Globus pallidus (tissue), 1 donor: Measurements from ENCODE around the gene YBEY.
"Not testable (repeated sequence)": the region's sequence is repeated elsewhere in the genome, so short reads cannot be mapped to it uniquely, and the experiment has no call there.

ENCODE experiments used
- DNase-seq: peaks from one replicate; pipeline ENCODE4 v3.0.0-alpha.2; 2015; ENCODE audit warnings: low spot score

YBEY gene

GRCh38 chr21:46304955-46305354, 18.8 kb downstream of the YBEY start:
- DNase-seq = peak; percentile 58

GRCh38 chr21:46307625-46308024, 21.5 kb downstream of the YBEY start:
- DNase-seq = no peak

- DNase-seq = no peak
Observed at GRCh38 chr21:46308431-46308830, 22.3 kb downstream of the YBEY start.

- not testable (repeated sequence) for DNase-seq
Observed at GRCh38 chr21:46310260-46310659, 24.1 kb downstream of the YBEY start.

- DNase-seq = no peak
Observed at GRCh38 chr21:46311568-46311967, 25.4 kb downstream of the YBEY start.

GRCh38 chr21:46312949-46313348, 26.8 kb downstream of the YBEY start:
- no peak for DNase-seq

GRCh38 chr21:46314441-46315020, 28.4 kb downstream of the YBEY start:
- no peak for DNase-seq

GRCh38 chr21:46316708-46317324, 30.7 kb downstream of the YBEY start:
- no peak for DNase-seq

- no peak for DNase-seq
Observed at GRCh38 chr21:46317710-46318463, 31.7 kb downstream of the YBEY start.

- no peak for DNase-seq
Observed at GRCh38 chr21:46318464-46318845, 32.3 kb downstream of the YBEY start.

- no peak for DNase-seq
Observed at GRCh38 chr21:46319186-46319585, 33.0 kb downstream of the YBEY start.

- no peak for DNase-seq
Observed at GRCh38 chr21:46320331-46320801, 34.2 kb downstream of the YBEY start.

GRCh38 chr21:46322351-46323226, 36.4 kb downstream of the YBEY start:
- DNase-seq = no peak

- peak; percentile 7 for DNase-seq
Observed at GRCh38 chr21:46323227-46323709, 37.1 kb downstream of the YBEY start.

GRCh38 chr21:46323710-46324389, 37.7 kb downstream of the YBEY start, which contains the start of the genes C21orf58 and PCNT:
Gene C21orf58, minus strand, starts transcription at chr21:46323870. Its CDS starts 1,132 bp downstream, at chr21:46322738.
Gene PCNT, plus strand, starts transcription at chr21:46324156. Its CDS starts 73 bp downstream, at chr21:46324229.
- peak; percentile 96 for DNase-seq

- peak; percentile 81 for DNase-seq
Observed at GRCh38 chr21:46324390-46325072, 38.4 kb downstream of the YBEY start.

- peak; percentile 20 for DNase-seq
Observed at GRCh38 chr21:46325073-46325912, 39.2 kb downstream of the YBEY start.

- DNase-seq = no peak
Observed at GRCh38 chr21:46326110-46326703, 40.1 kb downstream of the YBEY start.

GRCh38 chr21:46327711-46328110, 41.6 kb downstream of the YBEY start:
- no peak for DNase-seq
